GM18526 (cell line): ENCODE measurements around the gene NOTCH3.

Experiments
- POLR2A ChIP-seq: IDR thresholded peaks from 3 replicates; pipeline ENCODE4 v1.6.1; 2011; ENCODE audit not compliant: insufficient read length; ENCODE audit errors: extremely low read depth

The NOTCH3 gene

DNA sequence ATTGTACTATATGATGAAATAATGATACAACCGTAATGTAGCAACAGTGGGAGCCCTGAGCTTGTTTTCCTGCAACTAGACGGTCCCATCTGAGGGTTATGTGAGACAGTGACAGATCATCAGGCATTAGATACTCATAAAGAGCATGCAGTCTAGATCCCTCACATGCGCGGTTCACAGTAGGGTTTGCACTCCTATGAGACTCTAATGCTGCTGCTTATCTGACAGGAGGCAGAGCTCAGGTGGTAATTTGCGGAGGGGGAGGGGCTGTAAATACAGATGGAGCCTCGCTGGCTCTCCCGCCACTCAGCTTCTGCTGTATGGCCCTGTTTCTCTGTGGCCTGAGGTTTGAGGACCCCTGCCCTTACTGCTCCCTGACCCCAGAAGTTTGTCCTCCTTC, 17.7 kb upstream of the NOTCH3 start:
- no peak for TF ChIP-seq POLR2A

DNA sequence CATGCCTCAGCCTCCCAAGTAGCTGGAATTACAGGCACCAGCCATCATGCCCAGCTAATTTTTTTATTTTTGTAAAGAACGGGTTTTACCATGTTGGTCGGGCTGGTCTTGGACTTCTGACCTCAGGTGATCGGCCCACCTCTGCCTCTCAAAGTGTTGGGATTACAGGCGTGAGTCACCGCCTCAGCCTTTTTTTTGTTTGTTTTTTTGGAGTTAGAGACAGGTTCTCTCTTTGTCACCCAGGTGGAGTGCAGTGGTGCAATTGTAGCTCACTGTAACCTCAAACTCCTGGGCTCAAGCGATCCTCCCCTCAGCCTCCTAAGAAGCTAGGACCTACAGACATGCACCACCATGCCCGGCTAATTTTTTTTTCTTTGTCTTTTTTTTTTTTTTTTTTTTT, 15.6 kb upstream of the NOTCH3 start:
- no peak for TF ChIP-seq POLR2A

GRCh38 chr19:15213715-15214381, 13.1 kb upstream of the NOTCH3 start:
- no peak for TF ChIP-seq POLR2A

DNA sequence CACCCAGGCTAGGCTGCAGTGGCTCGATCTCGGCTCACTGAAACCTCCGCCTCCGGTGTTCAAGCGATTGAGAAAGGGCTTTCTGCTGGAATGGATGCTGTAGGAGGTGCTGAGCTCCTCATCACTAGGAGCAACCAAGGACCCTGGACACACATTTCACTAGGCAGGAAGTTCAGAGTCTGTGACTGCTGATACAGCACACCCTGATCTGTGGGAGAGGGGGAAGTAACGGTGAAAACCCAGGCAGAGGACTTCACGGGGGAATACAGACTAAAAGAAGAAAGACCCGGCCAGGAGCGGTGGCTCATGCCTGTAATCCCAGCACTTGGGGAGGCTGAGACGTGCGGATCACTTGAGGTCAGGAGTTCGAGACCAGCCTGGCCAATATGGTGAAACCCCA, 11.9 kb upstream of the NOTCH3 start:
- TF ChIP-seq POLR2A = no peak

DNA sequence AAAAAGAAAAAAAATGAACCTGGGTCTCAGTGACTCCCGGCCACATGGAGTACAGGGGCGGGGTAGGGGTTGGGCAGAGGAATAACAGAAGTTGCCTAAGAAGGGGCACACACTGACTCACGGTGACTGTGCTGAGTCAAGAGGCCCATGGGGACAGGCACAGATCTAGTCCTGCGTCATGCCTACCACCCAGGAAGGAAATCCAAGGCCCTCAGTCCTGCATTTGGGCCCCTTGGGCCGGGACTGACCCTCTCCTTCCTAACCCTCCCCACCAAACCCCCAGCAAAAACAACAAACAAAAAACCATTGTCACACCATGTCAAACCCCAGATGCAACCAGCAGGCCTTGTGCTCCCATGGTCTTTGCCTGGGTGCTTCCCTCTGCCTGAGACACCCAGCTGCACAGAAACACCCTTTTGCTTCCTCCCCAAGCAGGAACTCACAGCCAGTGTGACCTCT, 9.6 kb upstream of the NOTCH3 start:
- TF ChIP-seq POLR2A = no peak

- TF ChIP-seq POLR2A = no peak
Measured at GRCh38 chr19:15201374-15202023, 704 bp upstream of the NOTCH3 start.

DNA sequence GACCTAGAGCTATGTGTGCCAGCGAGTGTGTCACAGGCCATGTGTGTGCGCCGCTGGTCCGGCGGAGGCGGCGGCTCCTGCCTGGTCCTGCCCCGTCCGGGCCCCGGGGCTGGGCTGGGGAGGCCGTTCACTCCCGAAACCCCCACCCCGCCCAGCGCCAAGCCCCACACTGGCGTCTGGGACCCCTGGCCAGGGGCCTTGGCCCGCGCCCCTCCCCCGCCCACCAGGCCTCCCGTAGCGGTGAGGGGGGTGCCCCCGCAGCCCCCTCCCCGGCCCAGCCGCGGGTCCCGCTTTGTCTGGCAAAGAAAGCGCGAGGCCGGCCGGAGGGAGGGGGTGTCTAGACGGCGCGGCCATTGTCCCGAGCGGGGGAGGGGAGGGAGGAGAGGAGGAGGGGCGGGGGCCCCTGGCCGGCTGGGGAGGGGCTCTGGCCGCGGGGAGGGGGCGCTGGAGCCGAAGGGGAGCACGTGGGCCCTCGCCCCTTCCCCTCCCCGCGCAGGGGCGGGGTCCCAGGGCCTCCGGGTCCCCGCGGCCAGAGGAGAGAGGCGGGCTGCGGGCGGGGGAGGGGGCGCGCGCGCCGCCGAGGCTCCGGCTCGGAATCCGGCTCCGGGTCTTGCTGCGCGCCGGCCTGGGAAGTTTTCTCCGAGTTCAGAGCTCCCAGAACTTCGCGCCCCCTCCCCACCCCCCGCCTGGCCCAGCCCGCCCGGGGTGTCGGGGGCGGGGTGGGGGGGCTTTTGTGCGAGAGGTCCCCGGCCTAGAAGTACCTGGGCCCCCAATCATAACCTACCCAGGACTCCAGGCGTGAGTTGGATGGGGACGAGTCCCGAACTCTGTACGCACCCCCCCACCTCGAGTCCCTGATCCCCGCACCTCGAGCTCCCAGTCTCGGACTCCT, 888 bp downstream of the NOTCH3 start:
- no peak for TF ChIP-seq POLR2A

GRCh38 chr19:15198951-15199660, 1.7 kb downstream of the NOTCH3 start:
- TF ChIP-seq POLR2A = no peak

GRCh38 chr19:15197942-15198341, 2.9 kb downstream of the NOTCH3 start:
- TF ChIP-seq POLR2A = no peak

- no peak for TF ChIP-seq POLR2A
Measured at GRCh38 chr19:15197275-15197941, 3.4 kb downstream of the NOTCH3 start.

DNA sequence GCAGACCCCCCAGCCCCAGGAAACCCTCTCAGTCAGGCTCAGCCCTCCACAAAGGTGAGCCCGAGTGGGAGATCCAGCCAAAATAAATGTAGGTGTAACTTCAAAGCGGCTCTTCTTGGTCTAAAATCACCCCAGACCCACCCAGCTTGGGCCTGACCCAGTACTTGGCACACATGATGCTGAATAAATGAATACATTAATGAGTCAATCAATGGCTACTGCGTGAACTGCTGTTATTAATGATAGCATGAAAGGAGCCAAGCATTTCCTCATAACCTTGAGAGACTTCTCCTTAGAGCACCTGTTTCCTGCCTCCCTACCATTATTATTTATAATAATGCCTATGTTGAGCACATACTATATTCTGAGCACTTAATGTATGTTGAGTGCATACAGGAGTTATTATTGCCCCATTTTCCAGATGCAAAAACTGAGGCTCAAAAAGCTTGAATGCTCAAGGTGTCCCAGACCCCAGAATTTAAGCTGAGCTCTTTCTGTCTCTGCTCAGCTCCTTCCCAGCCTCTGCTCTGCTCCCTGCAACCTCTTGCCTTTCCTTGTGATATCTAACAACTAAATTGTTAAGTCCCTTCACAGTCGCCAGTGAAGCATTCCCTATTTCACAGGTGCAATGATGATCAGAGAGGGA, 4.3 kb downstream of the NOTCH3 start:
- TF ChIP-seq POLR2A = no peak

- no peak for TF ChIP-seq POLR2A
Measured at GRCh38 chr19:15195371-15196334, 5.1 kb downstream of the NOTCH3 start.

DNA sequence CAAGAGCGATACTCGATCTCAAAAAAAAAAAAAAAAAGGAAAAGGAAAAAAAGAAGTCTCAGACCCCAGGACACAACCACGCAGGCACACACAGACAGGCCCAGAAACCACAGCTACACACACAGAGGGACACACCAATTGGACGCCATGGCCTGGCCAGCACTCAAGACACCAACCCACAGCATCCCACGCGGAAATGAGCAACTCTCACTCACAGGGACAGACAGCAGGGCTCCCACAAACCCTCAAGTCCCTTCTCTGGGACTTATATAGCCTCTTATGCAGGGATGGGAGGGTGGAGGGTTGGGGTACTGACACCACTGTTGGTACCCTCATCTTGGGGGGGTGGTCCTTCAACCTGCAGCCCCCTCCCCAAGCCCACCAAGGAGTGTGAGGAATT, 5.9 kb downstream of the NOTCH3 start:
- no peak for TF ChIP-seq POLR2A
